ENCODE measurements around the gene ZWILCH.
"Not testable (repeated sequence)": the region's sequence is repeated elsewhere in the genome, so short reads cannot be mapped to it uniquely, and the experiment has no call there.

ZWILCH gene

DNA sequence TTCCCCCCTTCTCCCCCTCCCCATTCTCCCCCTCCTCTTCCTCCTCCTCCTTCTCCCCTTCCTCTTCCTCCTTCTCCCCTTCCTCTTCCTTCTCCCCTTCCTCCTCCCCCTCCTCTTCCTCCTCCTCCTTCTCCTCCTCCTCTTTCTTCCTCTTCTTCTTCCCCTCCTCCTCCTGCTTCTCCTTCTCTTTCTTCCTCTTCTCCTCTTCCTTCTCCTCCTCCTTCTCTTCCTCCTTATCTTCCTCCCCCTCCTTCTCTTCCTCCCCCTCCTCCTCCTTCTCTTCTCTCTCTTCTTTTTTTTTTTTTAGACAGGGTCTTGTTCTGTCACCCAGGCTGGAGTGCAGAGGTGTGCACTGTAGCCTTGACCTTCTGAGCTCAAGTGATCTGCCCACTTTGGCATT is 81.9 kb downstream of the ZWILCH start:
- Histone ChIP-seq H3K4me3 (ENCODE audit: low read length) (no peak overlapping the region), H3K27me3 (ENCODE audit: low read depth, low read length) (peaks cover 11% of the 10 kb centered on the region; the same call in 1 of the 2 replicates)
- no peak for TF ChIP-seq EZH2phosphoT487 (IDR thresholded peaks at IDR 0.05; ENCODE audit: low read depth)
- TF ChIP-seq, protein P1, sequence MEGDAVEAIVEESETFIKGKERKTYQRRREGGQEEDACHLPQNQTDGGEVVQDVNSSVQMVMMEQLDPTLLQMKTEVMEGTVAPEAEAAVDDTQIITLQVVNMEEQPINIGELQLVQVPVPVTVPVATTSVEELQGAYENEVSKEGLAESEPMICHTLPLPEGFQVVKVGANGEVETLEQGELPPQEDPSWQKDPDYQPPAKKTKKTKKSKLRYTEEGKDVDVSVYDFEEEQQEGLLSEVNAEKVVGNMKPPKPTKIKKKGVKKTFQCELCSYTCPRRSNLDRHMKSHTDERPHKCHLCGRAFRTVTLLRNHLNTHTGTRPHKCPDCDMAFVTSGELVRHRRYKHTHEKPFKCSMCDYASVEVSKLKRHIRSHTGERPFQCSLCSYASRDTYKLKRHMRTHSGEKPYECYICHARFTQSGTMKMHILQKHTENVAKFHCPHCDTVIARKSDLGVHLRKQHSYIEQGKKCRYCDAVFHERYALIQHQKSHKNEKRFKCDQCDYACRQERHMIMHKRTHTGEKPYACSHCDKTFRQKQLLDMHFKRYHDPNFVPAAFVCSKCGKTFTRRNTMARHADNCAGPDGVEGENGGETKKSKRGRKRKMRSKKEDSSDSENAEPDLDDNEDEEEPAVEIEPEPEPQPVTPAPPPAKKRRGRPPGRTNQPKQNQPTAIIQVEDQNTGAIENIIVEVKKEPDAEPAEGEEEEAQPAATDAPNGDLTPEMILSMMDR (IDR thresholded peaks at IDR 0.05; ENCODE audit: low read depth, low read length) = no peak

DNA sequence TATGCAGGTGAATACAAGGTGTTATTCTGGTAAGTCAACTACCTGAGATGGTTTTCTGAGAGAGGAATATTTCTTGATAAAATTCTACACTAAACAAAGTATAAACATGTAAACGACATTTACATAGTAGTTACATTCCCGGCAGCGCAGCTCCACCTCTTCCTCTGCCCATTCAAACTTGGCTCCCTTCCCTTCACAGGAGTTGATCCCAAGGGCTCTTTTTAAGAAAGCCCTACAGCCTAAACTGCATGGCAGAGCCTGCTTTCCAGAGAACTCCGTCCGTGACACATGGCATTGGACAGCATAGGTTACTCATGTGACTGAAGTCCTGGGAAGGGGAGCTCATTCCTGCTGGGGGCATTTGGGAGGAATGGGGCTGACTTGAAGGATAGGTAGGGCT is 82.6 kb downstream of the ZWILCH start:
- no peaks in the 10 kb centered on the region for H3K9me3 ChIP-seq (ENCODE audit: insufficient read depth, low read length)
- no peaks in the 10 kb centered on the region for H4K20me1 ChIP-seq (ENCODE audit: insufficient read depth, low read length)
- H2AFZ ChIP-seq (ENCODE audit: low read depth, low read length) = no peak overlapping the region
- H3K4me3 ChIP-seq (ENCODE audit: low read length) = no peak overlapping the region
- TF ChIP-seq EZH2phosphoT487 (IDR thresholded peaks at IDR 0.05; ENCODE audit: low read depth) = no peak
- TF ChIP-seq, protein P1 (IDR thresholded peaks at IDR 0.05; ENCODE audit: low read depth, low read length) = no peak
- peaks cover 11% of the 10 kb centered on the region; the same call in 1 of the 2 replicates for H3K27me3 ChIP-seq (ENCODE audit: low read depth, low read length)
- no peaks in the 10 kb centered on the region for H3K79me2 ChIP-seq (ENCODE audit: low read length)
- no peaks in the 10 kb centered on the region for H3K4me1 ChIP-seq (ENCODE audit: low read length)
- no peak overlapping the region for H3K4me2 ChIP-seq (ENCODE audit: low read length)
- no peak overlapping the region for H3K27ac ChIP-seq (ENCODE audit: low read length)
- H3K36me3 ChIP-seq (replicated peaks; ENCODE audit: low read depth, low read length) = no peaks in the 10 kb centered on the region
- no peak overlapping the region for H3K9ac ChIP-seq (ENCODE audit: low read length)

More for the DNA sequence above, 81.9 kb downstream of the ZWILCH start:
- Histone ChIP-seq H3K36me3 (replicated peaks; ENCODE audit: low read depth, low read length) (no peaks in the 10 kb centered on the region), H2AFZ (ENCODE audit: low read depth, low read length) (no peak overlapping the region), H3K27ac (ENCODE audit: low read length) (no peak overlapping the region), H3K9ac (ENCODE audit: low read length) (no peak overlapping the region), H3K4me2 (ENCODE audit: low read length) (no peak overlapping the region), H4K20me1 (ENCODE audit: insufficient read depth, low read length) (no peaks in the 10 kb centered on the region), H3K9me3 (ENCODE audit: insufficient read depth, low read length) (no peaks in the 10 kb centered on the region), H3K4me1 (ENCODE audit: low read length) (no peaks in the 10 kb centered on the region), H3K79me2 (ENCODE audit: low read length) (no peaks in the 10 kb centered on the region)

DNA sequence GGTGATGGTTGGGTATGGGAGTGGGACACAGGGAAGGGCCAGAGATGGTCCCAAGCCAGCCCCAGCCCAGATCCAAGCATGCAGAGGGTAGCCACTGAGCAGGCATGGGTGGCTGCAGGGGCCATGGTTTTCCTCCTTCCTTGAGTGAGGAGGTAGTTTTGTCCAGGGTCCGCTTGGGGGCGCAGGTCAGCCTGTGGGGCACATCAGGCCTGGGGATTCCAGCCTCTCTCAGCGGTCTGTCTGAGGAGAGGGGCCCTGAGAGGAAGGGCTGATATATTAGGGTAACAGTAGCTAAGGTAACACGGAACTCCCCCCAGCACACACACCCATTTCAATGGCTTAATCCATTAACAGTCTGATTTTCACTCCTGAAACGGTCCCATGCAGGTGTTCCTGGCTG is 83.4 kb downstream of the ZWILCH start:
- no peaks in the 10 kb centered on the region for H3K9me3 ChIP-seq (ENCODE audit: insufficient read depth, low read length)
- no peaks in the 10 kb centered on the region for H3K36me3 ChIP-seq (replicated peaks; ENCODE audit: low read depth, low read length)
- peaks cover 11% of the 10 kb centered on the region; the same call in 1 of the 2 replicates for H3K27me3 ChIP-seq (ENCODE audit: low read depth, low read length)
- peak overlapping the region; percentile 64 for H3K4me3 ChIP-seq (ENCODE audit: low read length)
- peak overlapping the region; percentile 89 for H2AFZ ChIP-seq (ENCODE audit: low read depth, low read length)
- H3K27ac ChIP-seq (ENCODE audit: low read length) = no peak overlapping the region
- TF ChIP-seq, protein P1 (IDR thresholded peaks at IDR 0.05; ENCODE audit: low read depth, low read length) = peak; percentile 52
- no peak for TF ChIP-seq EZH2phosphoT487 (IDR thresholded peaks at IDR 0.05; ENCODE audit: low read depth)
- no peaks in the 10 kb centered on the region for H4K20me1 ChIP-seq (ENCODE audit: insufficient read depth, low read length)
- H3K9ac ChIP-seq (ENCODE audit: low read length) = no peak overlapping the region
- H3K79me2 ChIP-seq (ENCODE audit: low read length) = no peaks in the 10 kb centered on the region
- H3K4me1 ChIP-seq (ENCODE audit: low read length) = no peaks in the 10 kb centered on the region
- H3K4me2 ChIP-seq (ENCODE audit: low read length) = peak overlapping the region; percentile 58

DNA sequence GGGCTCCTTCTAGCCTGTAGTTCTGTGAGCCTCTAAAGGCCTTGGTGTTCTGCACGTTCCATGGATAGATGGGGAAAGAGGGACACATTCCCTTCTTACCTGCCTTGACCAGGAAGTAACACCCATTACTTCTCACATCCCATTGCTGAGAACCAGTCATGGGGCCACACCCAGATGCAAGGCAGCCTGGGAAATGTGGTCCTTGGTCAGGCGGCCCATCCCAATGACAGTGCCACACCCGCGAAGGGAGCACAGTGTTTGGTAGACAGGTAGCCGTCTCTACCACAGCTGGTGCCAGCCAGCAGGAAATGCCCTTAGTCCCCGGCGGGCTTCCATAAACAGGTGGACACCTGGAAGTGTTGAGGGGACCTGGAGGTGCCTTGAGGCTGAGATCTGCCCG is 83.8 kb downstream of the ZWILCH start:
- Histone ChIP-seq H3K9me3 (ENCODE audit: insufficient read depth, low read length) (no peaks in the 10 kb centered on the region), H3K9ac (ENCODE audit: low read length) (no peak overlapping the region), H3K27me3 (ENCODE audit: low read depth, low read length) (peaks cover 11% of the 10 kb centered on the region; the same call in 1 of the 2 replicates), H3K4me3 (ENCODE audit: low read length) (peak overlapping the region; percentile 64), H3K36me3 (replicated peaks; ENCODE audit: low read depth, low read length) (no peaks in the 10 kb centered on the region), H3K79me2 (ENCODE audit: low read length) (no peaks in the 10 kb centered on the region), H2AFZ (ENCODE audit: low read depth, low read length) (peak overlapping the region; percentile 89), H3K4me1 (ENCODE audit: low read length) (no peaks in the 10 kb centered on the region), H3K4me2 (ENCODE audit: low read length) (peak overlapping the region; percentile 58), H3K27ac (ENCODE audit: low read length) (no peak overlapping the region), H4K20me1 (ENCODE audit: insufficient read depth, low read length) (no peaks in the 10 kb centered on the region)
- TF ChIP-seq, protein P1 (IDR thresholded peaks at IDR 0.05; ENCODE audit: low read depth, low read length) = no peak
- no peak for TF ChIP-seq EZH2phosphoT487 (IDR thresholded peaks at IDR 0.05; ENCODE audit: low read depth)

DNA sequence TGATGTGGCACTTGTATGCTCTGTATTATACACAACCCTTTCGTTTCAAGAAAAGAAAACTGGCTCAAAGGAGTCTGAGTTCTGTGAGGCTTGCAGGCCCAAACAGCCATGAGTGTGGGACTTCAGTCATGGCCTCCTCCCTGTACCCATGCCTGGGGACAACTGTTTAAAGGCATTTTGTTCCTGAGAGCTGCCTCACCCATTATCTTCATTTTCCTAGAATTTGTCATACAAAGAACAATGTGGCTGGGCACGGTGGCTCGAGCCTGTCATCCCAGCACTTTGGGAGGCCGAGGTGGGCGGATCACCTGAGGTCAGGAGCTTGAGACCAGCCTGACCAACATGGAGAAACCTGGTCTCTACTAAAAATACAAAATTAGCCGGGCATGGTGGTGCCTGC is 84.3 kb downstream of the ZWILCH start:
- H3K4me3 ChIP-seq (ENCODE audit: low read length); H3K4me1 ChIP-seq (ENCODE audit: low read length); H3K9me3 ChIP-seq (ENCODE audit: insufficient read depth, low read length); H3K36me3 ChIP-seq (replicated peaks; ENCODE audit: low read depth, low read length); H4K20me1 ChIP-seq (ENCODE audit: insufficient read depth, low read length); H3K27ac ChIP-seq (ENCODE audit: low read length); H3K4me2 ChIP-seq (ENCODE audit: low read length); H3K79me2 ChIP-seq (ENCODE audit: low read length); H3K9ac ChIP-seq (ENCODE audit: low read length): not testable (repeated sequence)
- Histone ChIP-seq H2AFZ (ENCODE audit: low read depth, low read length) (0 out of 2 replicates have a peak overlapping the region, but pooled peaks have one; percentile 89), H3K27me3 (ENCODE audit: low read depth, low read length) (peaks cover 11% of the 10 kb centered on the region; the same call in 1 of the 2 replicates)
